GM19035 (cell line): ENCODE measurements around the gene PEX6.
"Not testable (repeated sequence)": the region's sequence is repeated elsewhere in the genome, so short reads cannot be mapped to it uniquely, and the experiment has no call there.

Source experiments
- ATAC-seq: cut with Tn5 transposase; IDR thresholded peaks from one replicate; pipeline ENCODE4 v1.9.1; 2021; ENCODE audit not compliant: unreplicated experiment

Gene PEX6

GRCh38 chr6:42978839-42979522 lies at the start of gene PEX6:
Gene PEX6 (minus strand): TSS chr6:42979181. CDS start chr6:42979150, 31 bp downstream.
- peak; percentile 94 for ATAC-seq

GRCh38 chr6:43026365-43026764 lies 47.4 kb upstream of the PEX6 start:
- ATAC-seq = no peak

- ATAC-seq = no peak
These were observed 45.5 kb upstream of the PEX6 start for GRCh38 chr6:43024436-43024835.

GRCh38 chr6:43021270-43022047 lies 42.5 kb upstream of the PEX6 start, which contains the start of gene RRP36:
Gene RRP36 (plus strand): TSS chr6:43021623. CDS start chr6:43021655, 32 bp downstream.
- peak; percentile 83 for ATAC-seq

- ATAC-seq = no peak
These were observed 41.9 kb upstream of the PEX6 start for GRCh38 chr6:43020847-43021246.

GRCh38 chr6:43020052-43020705 lies 41.2 kb upstream of the PEX6 start:
- no peak for ATAC-seq

- no peak for ATAC-seq
These were observed 40.2 kb upstream of the PEX6 start for GRCh38 chr6:43019152-43019551.

- ATAC-seq = no peak
These were observed 38.0 kb upstream of the PEX6 start for GRCh38 chr6:43016943-43017334.

GRCh38 chr6:43016176-43016942 lies 37.4 kb upstream of the PEX6 start:
- ATAC-seq = no peak

- ATAC-seq = peak; percentile 3
These were observed 35.5 kb upstream of the PEX6 start for GRCh38 chr6:43014434-43014909.

- peak; percentile 90 for ATAC-seq
These were observed 35.0 kb upstream of the PEX6 start, which contains the start of the genes KLHDC3 and MEA1 for GRCh38 chr6:43013843-43014433. Gene KLHDC3 (plus strand): TSS chr6:43014249. CDS start chr6:43017193, 2,944 bp downstream. Gene MEA1 (minus strand): TSS chr6:43013946. CDS start chr6:43013813, 133 bp downstream.

- no peak for ATAC-seq
These were observed 34.3 kb upstream of the PEX6 start for GRCh38 chr6:43013097-43013842.

GRCh38 chr6:43012364-43012763 lies 33.4 kb upstream of the PEX6 start:
- no peak for ATAC-seq

- ATAC-seq = no peak
These were observed 32.2 kb upstream of the PEX6 start for GRCh38 chr6:43011207-43011606.

GRCh38 chr6:43009124-43009523 lies 30.1 kb upstream of the PEX6 start:
- ATAC-seq = no peak

- no peak for ATAC-seq
These were observed 28.1 kb upstream of the PEX6 start for GRCh38 chr6:43007126-43007525.

GRCh38 chr6:43006251-43006650 lies 27.3 kb upstream of the PEX6 start:
- no peak for ATAC-seq

GRCh38 chr6:43005844-43006243 lies 26.9 kb upstream of the PEX6 start:
- no peak for ATAC-seq

GRCh38 chr6:43001843-43002242 lies 22.9 kb upstream of the PEX6 start:
- ATAC-seq = no peak

GRCh38 chr6:42998205-42998604 lies 19.2 kb upstream of the PEX6 start:
- not testable (repeated sequence) for ATAC-seq
